Measurements from ENCODE around the gene SYNPO2L. TPM values are rescaled to one million over a fixed set of nuclear protein-coding genes. Genes with fewer than 3 reads are reported as not detected.
"Not testable (repeated sequence)": the region's sequence is repeated elsewhere in the genome, so short reads cannot be mapped to it uniquely, and the experiment has no call there.

Gene SYNPO2L, protein sequence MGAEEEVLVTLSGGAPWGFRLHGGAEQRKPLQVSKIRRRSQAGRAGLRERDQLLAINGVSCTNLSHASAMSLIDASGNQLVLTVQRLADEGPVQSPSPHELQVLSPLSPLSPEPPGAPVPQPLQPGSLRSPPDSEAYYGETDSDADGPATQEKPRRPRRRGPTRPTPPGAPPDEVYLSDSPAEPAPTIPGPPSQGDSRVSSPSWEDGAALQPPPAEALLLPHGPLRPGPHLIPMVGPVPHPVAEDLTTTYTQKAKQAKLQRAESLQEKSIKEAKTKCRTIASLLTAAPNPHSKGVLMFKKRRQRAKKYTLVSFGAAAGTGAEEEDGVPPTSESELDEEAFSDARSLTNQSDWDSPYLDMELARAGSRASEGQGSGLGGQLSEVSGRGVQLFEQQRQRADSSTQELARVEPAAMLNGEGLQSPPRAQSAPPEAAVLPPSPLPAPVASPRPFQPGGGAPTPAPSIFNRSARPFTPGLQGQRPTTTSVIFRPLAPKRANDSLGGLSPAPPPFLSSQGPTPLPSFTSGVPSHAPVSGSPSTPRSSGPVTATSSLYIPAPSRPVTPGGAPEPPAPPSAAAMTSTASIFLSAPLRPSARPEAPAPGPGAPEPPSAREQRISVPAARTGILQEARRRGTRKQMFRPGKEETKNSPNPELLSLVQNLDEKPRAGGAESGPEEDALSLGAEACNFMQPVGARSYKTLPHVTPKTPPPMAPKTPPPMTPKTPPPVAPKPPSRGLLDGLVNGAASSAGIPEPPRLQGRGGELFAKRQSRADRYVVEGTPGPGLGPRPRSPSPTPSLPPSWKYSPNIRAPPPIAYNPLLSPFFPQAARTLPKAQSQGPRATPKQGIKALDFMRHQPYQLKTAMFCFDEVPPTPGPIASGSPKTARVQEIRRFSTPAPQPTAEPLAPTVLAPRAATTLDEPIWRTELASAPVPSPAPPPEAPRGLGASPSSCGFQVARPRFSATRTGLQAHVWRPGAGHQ
- total RNA-seq: under 1 TPM in 3 of 6 donors, not detected in 3; 0.54 to 0.84 (median 0.78) TPM

DNA sequence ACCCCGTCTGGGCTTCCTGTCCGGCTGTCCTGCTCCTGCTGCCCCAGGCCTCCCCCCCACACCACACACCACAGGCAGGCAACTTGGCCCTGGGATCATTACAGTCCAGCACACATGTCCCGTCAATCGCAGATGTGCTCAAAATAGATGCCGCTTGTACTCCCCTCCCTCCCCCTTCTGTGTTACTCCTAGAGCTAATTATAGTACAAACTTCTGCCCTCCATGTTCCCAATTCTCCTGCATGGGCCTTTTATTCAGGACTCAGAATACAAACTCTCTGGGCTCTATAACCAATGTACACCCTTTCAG lies at the start of gene SYNPO2L:
Gene SYNPO2L, minus strand, starts transcription at position 40 of the 309 bp plus-strand sequence. CDS start 107 bp downstream, outside the sequence.
- DNase-seq (no peak), ATAC-seq (ENCODE audit: low FRiP score in 2 of 2) (peak in 1 of 2 donors; percentile 11)
- Histone ChIP-seq H3K4me1 (peaks cover 0 to 4% (median 0%) of the 10 kb centered on the region in 4 donors), H3K9me3 (no peaks in the 10 kb centered on the region), H3K36me3 (no peaks in the 10 kb centered on the region), H3K27ac (peak within 1 kb of the TSS in 2 of 4 donors; percentile 50 to 54), H3K4me3 (no peak within 1 kb of the TSS), H3K27me3 (no peaks in the 10 kb centered on the region)
- WGBS, 2 donors: 75 to 76% methylated on average over 5 of the region's 5 CpGs
- TF ChIP-seq POLR2AphosphoS5 (IDR thresholded peaks at IDR 0.05) (peak in 1 of 2 donors; percentile 22), POLR2A (IDR thresholded peaks at IDR 0.05) (no peak)

DNA sequence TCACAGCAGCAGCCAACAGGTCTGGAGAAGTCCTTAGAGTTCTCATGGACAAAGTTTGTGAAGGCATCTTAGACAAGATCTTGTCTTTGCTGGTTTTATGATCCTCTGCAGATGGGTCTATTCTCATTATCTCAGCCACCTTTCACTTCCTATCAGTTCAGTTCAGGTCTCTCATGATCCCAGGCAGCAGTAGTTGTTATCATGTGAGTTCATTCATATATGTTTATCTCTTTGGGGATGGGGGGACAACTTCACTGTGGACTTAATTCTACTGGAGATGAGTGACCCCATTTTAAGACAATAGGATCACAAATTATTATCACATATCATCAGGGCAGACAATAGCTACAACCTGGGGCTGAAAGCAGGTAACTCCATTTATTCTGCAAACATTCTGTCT lies 48.1 kb upstream of the SYNPO2L start:
- H3K4me1 ChIP-seq; ATAC-seq (ENCODE audit: low FRiP score in 2 of 2); H3K27me3 ChIP-seq; H3K4me3 ChIP-seq; H3K27ac ChIP-seq; H3K9me3 ChIP-seq; DNase-seq: not testable (repeated sequence)
- H3K36me3 ChIP-seq: peaks cover 0 to 11% (median 0%) of the 10 kb centered on the region in 4 donors

- ATAC-seq (ENCODE audit: low FRiP score in 2 of 2); H3K27ac ChIP-seq; DNase-seq; H3K4me3 ChIP-seq; H3K4me1 ChIP-seq; H3K27me3 ChIP-seq; H3K9me3 ChIP-seq: not testable (repeated sequence)
- WGBS, 2 donors: 79 to 86% methylated on average over 2 of the region's 2 CpGs
- H3K36me3 ChIP-seq: peaks cover 0 to 13% (median 0%) of the 10 kb centered on the region in 4 donors
Measured at GRCh38 chr10:73698819-73699218, 43.0 kb upstream of the SYNPO2L start.

DNA sequence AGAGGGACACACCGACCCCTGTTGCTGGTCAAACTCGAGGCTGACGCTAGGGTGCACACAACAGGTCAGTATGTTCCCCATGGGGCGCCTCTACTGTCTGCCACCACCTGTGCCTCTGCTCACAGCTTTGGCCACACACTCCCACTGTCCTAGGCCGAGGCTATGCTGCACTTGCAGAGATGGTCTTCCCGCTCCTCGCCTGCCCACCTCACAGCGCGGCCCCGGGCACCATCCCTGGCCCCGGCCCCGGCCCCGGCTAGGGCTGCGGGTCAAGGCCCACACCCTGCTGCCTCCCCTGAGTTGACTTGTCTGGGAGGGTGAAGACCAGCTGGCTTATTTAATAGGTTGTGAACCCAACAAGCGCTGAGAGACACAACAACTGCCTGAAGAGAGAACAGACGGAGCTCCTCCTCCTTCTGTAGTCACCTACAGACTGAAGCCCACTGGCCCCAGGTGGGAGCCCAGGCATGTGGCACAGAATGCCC lies 41.9 kb upstream of the SYNPO2L start, which contains the start of gene AGAP5:
Gene AGAP5, minus strand, starts transcription at position 435 of the 485 bp plus-strand sequence. Its CDS starts 354 bp downstream, at position 81.
- not testable (repeated sequence) for ATAC-seq (ENCODE audit: low FRiP score in 2 of 2); H3K4me1 ChIP-seq; H3K27ac ChIP-seq; H3K4me3 ChIP-seq; H3K9me3 ChIP-seq; H3K27me3 ChIP-seq
- peak in 1 of 2 donors; percentile 69 for DNase-seq
- 93 to 97% methylated on average over 6 to 13 of the region's 16 CpGs for WGBS, 2 donors
- peaks cover 0 to 13% (median 0%) of the 10 kb centered on the region in 4 donors for H3K36me3 ChIP-seq

GRCh38 chr10:73695302-73695701 lies 39.5 kb upstream of the SYNPO2L start:
- not testable (repeated sequence) for DNase-seq; H3K27ac ChIP-seq; H3K36me3 ChIP-seq; H3K9me3 ChIP-seq; H3K27me3 ChIP-seq; ATAC-seq (ENCODE audit: low FRiP score in 2 of 2); H3K4me1 ChIP-seq; H3K4me3 ChIP-seq

DNA sequence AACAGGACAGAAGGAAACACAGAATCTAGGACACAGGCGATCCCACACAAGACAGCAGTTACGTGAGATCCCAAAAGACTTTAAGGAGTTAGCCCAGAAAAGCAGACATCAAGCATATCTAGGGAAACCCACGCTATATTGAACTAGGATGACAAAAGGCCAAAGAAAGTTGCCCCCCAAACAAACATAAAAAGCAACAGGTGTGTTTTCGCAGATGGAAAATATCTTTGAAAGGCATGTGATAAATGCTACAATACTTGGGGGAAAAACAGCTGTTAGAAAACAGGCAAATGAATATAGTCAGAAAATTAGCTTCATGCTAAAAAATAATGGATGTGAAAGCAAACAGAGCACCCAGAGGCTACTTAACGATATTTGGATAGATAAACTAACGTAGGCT lies 34.9 kb upstream of the SYNPO2L start:
- not testable (repeated sequence) for H3K9me3 ChIP-seq; H3K27me3 ChIP-seq; H3K4me3 ChIP-seq; ATAC-seq (ENCODE audit: low FRiP score in 2 of 2); H3K36me3 ChIP-seq; H3K27ac ChIP-seq; DNase-seq; H3K4me1 ChIP-seq
- 95 to 97% methylated on average over 6 of the region's 6 CpGs for WGBS, 2 donors

- WGBS, 2 donors: 100% methylated on average over 2 of the region's 28 CpGs; no CpG with 5 or more reads in 1 of the 2 donors
- not testable (repeated sequence) for H3K36me3 ChIP-seq; ATAC-seq (ENCODE audit: low FRiP score in 2 of 2)
Measured at GRCh38 chr10:73689596-73689995, 33.8 kb upstream of the SYNPO2L start.

DNA sequence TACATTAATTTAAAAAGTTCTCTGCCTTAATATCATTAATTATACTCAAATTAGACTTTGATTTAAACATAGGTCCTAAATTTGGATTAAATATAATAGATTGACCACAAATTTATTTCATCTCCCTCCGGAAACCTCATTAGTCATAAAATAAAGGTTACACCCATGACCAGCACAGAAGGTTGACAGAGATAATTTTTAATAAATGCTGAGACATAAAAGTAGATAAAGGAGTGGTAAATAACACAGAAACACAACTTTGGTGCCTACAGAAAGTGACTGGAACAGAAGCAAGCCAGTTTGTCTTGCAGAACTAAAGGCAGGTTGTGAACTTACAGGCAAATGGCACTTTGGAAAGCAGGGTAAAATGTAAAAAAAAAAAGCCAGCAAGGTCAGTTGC lies 31.8 kb upstream of the SYNPO2L start:
- H3K27ac ChIP-seq; DNase-seq; ATAC-seq (ENCODE audit: low FRiP score in 2 of 2); H3K4me1 ChIP-seq; H3K36me3 ChIP-seq; H3K4me3 ChIP-seq; H3K27me3 ChIP-seq; H3K9me3 ChIP-seq: not testable (repeated sequence)
- 83 to 96% methylated on average over 1 of the region's 1 CpG for WGBS, 2 donors

More at GRCh38 chr10:73689596-73689995, 33.8 kb upstream of the SYNPO2L start:
- not testable (repeated sequence) for H3K27ac ChIP-seq, H3K9me3 ChIP-seq, H3K4me3 ChIP-seq, H3K4me1 ChIP-seq, H3K27me3 ChIP-seq
- peak in 1 of 2 donors; percentile 56 for DNase-seq

DNA sequence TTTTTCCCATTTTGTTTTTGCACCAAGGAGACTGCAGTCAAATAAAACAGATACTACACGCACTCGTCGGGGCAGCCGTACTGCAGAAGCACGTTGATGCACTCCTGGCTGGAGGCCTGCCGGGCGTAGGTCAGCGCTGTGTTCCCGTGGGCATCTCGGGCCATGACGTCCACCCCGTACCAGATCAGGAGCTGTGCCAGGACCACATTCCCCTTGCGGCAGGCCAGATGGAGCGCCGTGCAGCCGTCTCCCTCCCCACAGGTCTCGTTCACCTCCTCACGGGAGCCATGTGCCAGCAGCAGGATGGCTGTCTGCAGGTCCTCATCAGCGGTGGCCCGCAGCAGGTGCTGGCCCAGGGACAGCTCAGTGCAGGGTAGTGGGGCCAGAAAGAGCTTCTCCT lies 18.7 kb upstream of the SYNPO2L start:
- no CpG with 5 or more reads among the region's 20 CpGs for WGBS, 2 donors
- not testable (repeated sequence) for H3K4me1 ChIP-seq; DNase-seq; H3K4me3 ChIP-seq; H3K27ac ChIP-seq; H3K27me3 ChIP-seq; H3K36me3 ChIP-seq; ATAC-seq (ENCODE audit: low FRiP score in 2 of 2); H3K9me3 ChIP-seq

DNA sequence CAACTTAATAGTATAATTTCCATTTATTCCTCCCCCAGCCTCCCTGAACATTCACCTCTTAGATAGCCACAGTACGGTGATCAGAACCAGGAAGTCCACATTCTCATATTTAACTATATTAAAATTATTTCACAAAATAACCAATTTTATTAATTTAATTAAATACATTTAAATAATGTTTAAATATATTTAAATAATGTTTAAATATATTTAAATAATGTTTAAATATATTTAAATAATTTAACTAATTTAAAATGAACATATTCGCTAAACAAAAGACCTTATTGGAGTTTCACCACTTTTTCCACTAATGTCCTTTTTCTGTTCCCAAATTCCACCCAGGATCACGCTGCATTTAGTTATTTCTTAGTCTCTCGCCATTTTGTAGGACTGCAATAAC lies 12.5 kb upstream of the SYNPO2L start:
- not testable (repeated sequence) for H3K36me3 ChIP-seq; H3K27ac ChIP-seq; H3K9me3 ChIP-seq; H3K4me1 ChIP-seq; DNase-seq; H3K27me3 ChIP-seq; ATAC-seq (ENCODE audit: low FRiP score in 2 of 2); H3K4me3 ChIP-seq
- WGBS, 2 donors: 85 to 89% methylated on average over 4 of the region's 4 CpGs

DNA sequence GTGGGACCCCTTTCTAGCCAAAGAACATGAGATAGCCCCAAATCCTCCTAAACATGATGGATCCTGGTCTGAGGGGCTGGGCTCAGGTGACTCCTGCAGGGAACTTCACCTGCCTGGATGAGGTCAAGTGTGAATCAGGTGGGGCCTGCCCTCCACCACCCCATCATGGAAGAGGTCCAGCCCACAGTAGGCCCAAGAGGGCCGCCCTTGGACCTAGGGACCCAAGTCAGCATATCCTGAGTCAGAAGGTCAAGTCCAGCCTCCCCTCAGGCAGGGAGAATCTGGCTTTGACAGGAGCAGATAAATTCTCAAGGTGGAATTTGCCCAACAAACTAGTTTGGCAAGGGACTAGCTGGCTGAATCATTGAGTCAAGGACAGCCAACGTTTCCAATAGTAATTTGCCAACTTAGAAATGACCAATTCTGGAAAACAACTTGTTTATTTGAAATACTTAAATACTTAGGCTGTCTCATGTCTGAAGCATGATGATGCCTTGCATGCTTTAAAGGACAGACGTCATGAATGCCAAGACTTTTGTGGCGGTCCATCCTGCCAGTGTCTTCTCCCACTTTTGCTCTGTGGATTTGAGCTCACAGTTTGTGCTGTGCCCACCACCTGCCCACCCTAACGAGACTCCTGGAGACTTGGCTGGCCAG lies 10.5 kb upstream of the SYNPO2L start:
- not testable (repeated sequence) for H3K9me3 ChIP-seq; H3K4me3 ChIP-seq; H3K36me3 ChIP-seq; DNase-seq; H3K27me3 ChIP-seq; H3K27ac ChIP-seq; ATAC-seq (ENCODE audit: low FRiP score in 2 of 2); H3K4me1 ChIP-seq
- WGBS, 2 donors: 51 to 64% methylated on average over 3 to 5 of the region's 5 CpGs

DNA sequence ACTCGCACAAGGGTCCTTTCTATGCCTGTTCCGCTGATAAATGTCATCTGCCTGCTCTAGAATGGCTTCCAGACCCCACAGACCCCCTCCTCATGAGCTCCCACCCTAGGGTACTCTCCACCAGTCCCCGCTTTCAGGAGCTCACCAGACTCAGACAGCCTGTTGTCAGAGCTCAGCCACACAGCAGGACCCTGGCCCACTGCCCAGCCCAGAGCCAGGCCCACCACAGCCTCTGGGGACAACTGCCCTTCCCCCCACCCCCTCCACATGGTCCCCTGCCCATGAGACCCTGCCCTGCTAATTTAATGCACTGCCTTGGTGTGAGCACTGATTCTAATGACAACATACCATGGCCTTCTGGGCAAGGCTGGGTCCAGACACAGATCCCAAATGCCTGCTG lies 9.8 kb upstream of the SYNPO2L start:
- H3K27me3 ChIP-seq; H3K9me3 ChIP-seq; ATAC-seq (ENCODE audit: low FRiP score in 2 of 2); H3K4me3 ChIP-seq; H3K27ac ChIP-seq; H3K4me1 ChIP-seq; H3K36me3 ChIP-seq: not testable (repeated sequence)
- DNase-seq: peak in 1 of 2 donors; percentile 62
- WGBS, 2 donors: 87 to 95% methylated on average over 2 to 3 of the region's 3 CpGs
